SU-DHL-6 (cell line): ENCODE measurements around the gene SUPT6H.
A peak's percentile ranks its signal among the peaks of the same experiment; 100 is the strongest.

ENCODE experiments used
- H2AFZ ChIP-seq: fragments of 200-600 bp; sonication (generic); 2 replicates; pipeline ENCODE4 v1.6.1; 2014; ENCODE audit warnings: low read depth, mild to moderate bottlenecking, moderate library complexity, mixed read lengths, antibody characterized with exemption, low read length; ENCODE audit not compliant: severe bottlenecking
- H3F3A ChIP-seq: fragments of 200-600 bp; shearing (Covaris generic); 2 replicates; pipeline ENCODE4 v1.6.0; 2016; ENCODE audit warnings: antibody characterized with exemption, mild to moderate bottlenecking; ENCODE audit not compliant: insufficient read depth
- H3K27ac ChIP-seq: fragments of 200-600 bp; sonication (generic); 2 replicates; pipeline ENCODE4 v1.5.1; 2016; ENCODE audit warnings: low read depth, mild to moderate bottlenecking, low read length, moderate library complexity, mixed read lengths
- H3K27me3 ChIP-seq: fragments of 200-600 bp; sonication (generic), shearing (Covaris generic); 2 replicates; pipeline ENCODE4 v1.6.0; 2014; ENCODE audit warnings: mild to moderate bottlenecking, low read length
- H3K36me3 ChIP-seq: fragments of 200-600 bp; sonication (generic); 2 replicates; pipeline ENCODE4 v1.6.1; 2014; ENCODE audit warnings: mild to moderate bottlenecking, low read length, mixed read lengths
- H3K4me2 ChIP-seq: fragments of 300-600, 200-600 bp; shearing (Covaris generic), sonication (generic); 2 replicates; pipeline ENCODE4 v1.6.0; 2014; ENCODE audit warnings: low read length, low read depth, mild to moderate bottlenecking; ENCODE audit not compliant: poor library complexity, severe bottlenecking
- H3K4me3 ChIP-seq: fragments of 200-600 bp; sonication (generic); 2 replicates; pipeline ENCODE4 v1.5.1; 2014; ENCODE audit warnings: antibody characterized with exemption, low read length, mild to moderate bottlenecking, mixed read lengths; ENCODE audit not compliant: insufficient read depth, poor library complexity, severe bottlenecking
- H3K79me2 ChIP-seq: fragments of 200-600 bp; sonication (generic); 2 replicates; pipeline ENCODE4 v1.6.1; 2014; ENCODE audit warnings: mild to moderate bottlenecking, low read length, moderate library complexity; ENCODE audit not compliant: insufficient read depth
- H3K9ac ChIP-seq: fragments of 200-600 bp; sonication (generic); 2 replicates; pipeline ENCODE4 v1.7.0; 2014; ENCODE audit warnings: mild to moderate bottlenecking, low read length
- H3K9me2 ChIP-seq: fragments of 200-600 bp; sonication (generic); replicated peaks from 2 replicates; pipeline ENCODE4 v1.6.1; 2014; ENCODE audit warnings: low read length; ENCODE audit not compliant: insufficient read depth
- H3K9me3 ChIP-seq: fragments of 200-600 bp; sonication (generic); 2 replicates; pipeline ENCODE4 v1.6.1; 2014; ENCODE audit warnings: low read length, mixed read lengths; ENCODE audit not compliant: insufficient read depth
- H4K20me1 ChIP-seq: fragments of 200-600 bp; sonication (generic); 2 replicates; pipeline ENCODE4 v1.6.1; 2014; ENCODE audit warnings: low read depth, mild to moderate bottlenecking, antibody characterized with exemption, low read length, moderate library complexity, mixed read lengths
- EZH2phosphoT487 ChIP-seq: fragments of 200-600 bp; sonication (generic), shearing (Covaris generic); conservative IDR thresholded peaks from 2 replicates; pipeline ENCODE4 v1.6.1; 2018; ENCODE audit warnings: mild to moderate bottlenecking, antibody characterized with exemption, low read length, moderate library complexity, mixed read lengths
- TF ChIP-seq, protein P1 (sequence below): fragments of 200-600 bp; sonication (generic); IDR thresholded peaks from one replicate; pipeline ENCODE4 v1.5.1; 2017; ENCODE audit warnings: antibody characterized with exemption, mild to moderate bottlenecking, low read length, moderate library complexity; ENCODE audit not compliant: insufficient read depth, poor library complexity, severe bottlenecking

The SUPT6H gene

DNA sequence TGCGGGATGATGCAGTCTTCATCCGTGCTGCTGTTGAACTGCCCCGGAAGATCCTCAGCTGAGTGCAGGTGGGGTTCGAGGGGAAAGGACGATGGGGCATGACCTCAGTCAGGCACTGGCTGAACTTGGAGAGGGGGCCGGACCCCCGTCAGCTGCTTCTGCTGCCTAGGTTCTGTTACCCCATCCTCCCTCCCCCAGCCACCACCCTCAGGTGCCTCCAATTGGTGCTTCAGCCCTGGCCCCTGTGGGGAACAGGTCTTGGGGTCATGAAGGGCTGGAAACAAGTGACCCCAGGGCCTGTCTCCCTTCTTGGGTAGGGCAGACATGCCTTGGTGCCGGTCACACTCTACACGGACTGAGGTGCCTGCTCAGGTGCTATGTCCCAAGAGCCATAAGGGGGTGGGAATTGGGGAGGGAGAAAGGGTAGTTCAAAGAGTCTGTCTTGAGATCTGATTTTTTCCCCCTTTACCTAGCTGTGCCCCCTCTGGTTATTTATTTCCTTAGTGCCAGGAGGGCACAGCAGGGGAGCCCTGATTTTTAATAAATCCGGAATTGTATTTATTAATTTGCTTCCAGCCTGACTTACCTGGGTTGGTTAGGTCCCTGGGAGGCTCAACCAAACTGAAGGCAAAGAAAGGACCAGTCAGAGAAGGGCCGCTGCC is 87.6 kb downstream of the SUPT6H start:
- H3F3A ChIP-seq: peaks cover 82% of the 10 kb centered on the region

DNA sequence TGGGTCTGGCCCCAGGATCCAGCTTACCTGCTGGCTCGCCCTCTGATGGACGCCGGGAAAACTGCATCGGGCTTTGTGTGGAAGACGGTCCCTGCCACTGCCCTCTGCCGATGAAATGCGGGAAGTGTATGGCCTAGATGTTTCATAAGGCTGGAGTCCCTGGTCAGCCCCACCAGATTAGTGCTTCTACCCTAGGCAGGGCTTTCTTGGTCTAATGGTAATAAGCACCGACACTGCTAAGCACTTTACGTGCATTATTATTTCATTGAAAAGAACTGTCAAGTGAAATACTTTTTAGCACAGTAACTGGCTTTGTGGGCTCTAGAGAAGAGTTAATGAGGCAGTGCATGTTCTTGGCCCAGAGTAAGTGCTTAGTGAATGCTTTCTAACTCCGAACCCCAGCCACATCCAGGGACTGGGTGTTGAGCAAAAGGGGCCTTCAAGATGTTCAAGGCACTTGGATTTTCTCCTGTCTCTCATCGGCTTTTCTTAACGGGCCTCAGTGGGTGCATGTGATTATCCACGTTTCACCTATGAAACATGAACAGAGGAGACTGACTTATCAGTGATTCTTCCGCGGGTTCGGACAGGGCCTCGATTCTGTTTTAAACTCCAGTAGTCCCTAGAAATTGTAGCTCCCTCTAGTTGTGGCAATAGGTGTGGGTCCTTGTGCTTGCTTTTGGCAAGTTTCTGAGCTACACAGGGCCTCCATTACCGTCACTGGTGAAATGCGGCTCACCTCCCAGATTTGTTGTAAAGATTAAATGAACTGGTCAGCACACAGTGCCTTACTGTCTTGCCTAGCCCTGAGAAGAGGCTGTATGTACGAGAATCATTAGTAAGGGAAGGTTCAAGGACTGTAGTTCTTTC is 88.4 kb downstream of the SUPT6H start:
- TF ChIP-seq EZH2phosphoT487: no peak
- TF ChIP-seq, protein P1, sequence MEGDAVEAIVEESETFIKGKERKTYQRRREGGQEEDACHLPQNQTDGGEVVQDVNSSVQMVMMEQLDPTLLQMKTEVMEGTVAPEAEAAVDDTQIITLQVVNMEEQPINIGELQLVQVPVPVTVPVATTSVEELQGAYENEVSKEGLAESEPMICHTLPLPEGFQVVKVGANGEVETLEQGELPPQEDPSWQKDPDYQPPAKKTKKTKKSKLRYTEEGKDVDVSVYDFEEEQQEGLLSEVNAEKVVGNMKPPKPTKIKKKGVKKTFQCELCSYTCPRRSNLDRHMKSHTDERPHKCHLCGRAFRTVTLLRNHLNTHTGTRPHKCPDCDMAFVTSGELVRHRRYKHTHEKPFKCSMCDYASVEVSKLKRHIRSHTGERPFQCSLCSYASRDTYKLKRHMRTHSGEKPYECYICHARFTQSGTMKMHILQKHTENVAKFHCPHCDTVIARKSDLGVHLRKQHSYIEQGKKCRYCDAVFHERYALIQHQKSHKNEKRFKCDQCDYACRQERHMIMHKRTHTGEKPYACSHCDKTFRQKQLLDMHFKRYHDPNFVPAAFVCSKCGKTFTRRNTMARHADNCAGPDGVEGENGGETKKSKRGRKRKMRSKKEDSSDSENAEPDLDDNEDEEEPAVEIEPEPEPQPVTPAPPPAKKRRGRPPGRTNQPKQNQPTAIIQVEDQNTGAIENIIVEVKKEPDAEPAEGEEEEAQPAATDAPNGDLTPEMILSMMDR: peak; percentile 94
- Histone ChIP-seq H3K9me2 (no peaks in the 10 kb centered on the region), H3K4me3 (no peak overlapping the region), H3K27me3 (no peaks in the 10 kb centered on the region), H4K20me1 (peaks cover 7% of the 10 kb centered on the region), H3K27ac (peak overlapping the region; percentile 99), H3K9me3 (no peaks in the 10 kb centered on the region), H3K36me3 (peaks cover 21% of the 10 kb centered on the region), H3F3A (peaks cover 75% of the 10 kb centered on the region), H3K79me2 (peaks cover 34% of the 10 kb centered on the region), H3K9ac (no peak overlapping the region; the same call in 1 of the 2 replicates), H2AFZ (no peak overlapping the region), H3K4me2 (peak overlapping the region; percentile 31)

More for the DNA sequence above, 87.6 kb downstream of the SUPT6H start:
- H3K27me3 ChIP-seq: no peaks in the 10 kb centered on the region
- peaks cover 24% of the 10 kb centered on the region for H3K36me3 ChIP-seq
- H3K27ac ChIP-seq: peak overlapping the region; percentile 99
- H3K79me2 ChIP-seq: peaks cover 42% of the 10 kb centered on the region
- peak overlapping the region; percentile 21; the same call in 1 of the 2 replicates for H3K9ac ChIP-seq
- H3K9me3 ChIP-seq: no peaks in the 10 kb centered on the region
- peaks cover 7% of the 10 kb centered on the region for H4K20me1 ChIP-seq
- no peaks in the 10 kb centered on the region for H3K9me2 ChIP-seq
- TF ChIP-seq, protein P1: no peak
- no peak for TF ChIP-seq EZH2phosphoT487
- H3K4me2 ChIP-seq: peak overlapping the region; percentile 31
- H2AFZ ChIP-seq: no peak overlapping the region
- H3K4me3 ChIP-seq: no peak overlapping the region

DNA sequence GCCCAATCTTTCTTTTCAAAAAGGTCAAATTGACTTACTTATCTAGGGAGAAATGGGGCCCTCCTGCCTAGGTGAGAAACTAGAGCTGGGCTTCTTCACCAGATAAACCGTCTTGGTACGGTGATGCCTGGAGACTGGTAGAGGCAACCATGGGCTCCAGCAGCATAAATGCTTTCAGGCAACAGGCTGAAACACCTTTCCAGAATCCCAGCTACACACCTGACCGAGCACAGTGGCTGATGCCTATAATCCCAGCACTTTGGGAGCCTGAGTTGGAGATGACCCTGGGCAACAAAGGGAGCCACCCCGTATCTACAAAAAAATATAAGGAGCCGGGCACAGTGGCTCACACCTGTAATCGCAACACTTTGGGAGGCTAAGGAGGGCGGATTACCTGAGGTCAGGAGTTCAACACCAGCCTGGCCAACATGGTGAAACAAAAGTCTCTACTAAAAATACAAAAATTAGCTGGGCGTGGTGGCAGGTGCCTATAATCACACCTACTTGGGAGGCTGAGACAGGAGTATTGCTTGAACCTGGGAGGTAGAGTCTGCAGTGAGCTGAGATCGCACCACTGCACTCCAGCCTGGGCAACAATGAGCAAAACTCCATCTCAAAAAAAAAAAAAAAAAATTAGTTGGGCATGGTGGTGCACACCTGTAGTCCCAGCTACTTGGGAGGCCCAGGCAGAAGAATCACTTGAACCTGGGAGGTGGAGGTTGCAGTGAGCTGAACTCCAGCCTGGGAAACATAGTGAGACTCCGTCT is 89.8 kb downstream of the SUPT6H start:
- H4K20me1 ChIP-seq: peaks cover 7% of the 10 kb centered on the region

More for the DNA sequence above, 89.8 kb downstream of the SUPT6H start:
- Histone ChIP-seq H3K27ac (peak overlapping the region; percentile 99), H2AFZ (no peak overlapping the region), H3F3A (peaks cover 67% of the 10 kb centered on the region), H3K4me2 (peak overlapping the region; percentile 3), H3K36me3 (peaks cover 21% of the 10 kb centered on the region), H3K4me3 (no peak overlapping the region), H3K9me2 (no peaks in the 10 kb centered on the region), H3K9ac (no peak overlapping the region), H3K27me3 (no peaks in the 10 kb centered on the region), H3K79me2 (peaks cover 20% of the 10 kb centered on the region), H3K9me3 (no peaks in the 10 kb centered on the region)
- TF ChIP-seq, protein P1: no peak
- no peak for TF ChIP-seq EZH2phosphoT487
